ENCODE measurements around the gene ENTR1.

Gene ENTR1

GRCh38 chr9:136389396-136389795 is 21.0 kb downstream of the ENTR1 start:
- no peak for DNase-seq
- Histone ChIP-seq H3K9me3 (ENCODE audit: severe bottlenecking) (no peaks in the 10 kb centered on the region), H3K36me3 (peaks cover 85% of the 10 kb centered on the region), H3K4me3 (ENCODE audit: low read depth, low read length) (no peak overlapping the region), H3K27me3 (ENCODE audit: insufficient read depth, low read depth, severe bottlenecking) (no peaks in the 10 kb centered on the region), H3K27ac (no peak overlapping the region)
- no peak for TF ChIP-seq CTCF (IDR thresholded peaks at IDR 0.05; ENCODE audit: low read depth, low read length)

- TF ChIP-seq CTCF (IDR thresholded peaks at IDR 0.05; ENCODE audit: low read depth, low read length) = no peak
- no peak for DNase-seq
- Histone ChIP-seq H3K27me3 (ENCODE audit: insufficient read depth, low read depth, severe bottlenecking) (no peaks in the 10 kb centered on the region), H3K27ac (no peak overlapping the region), H3K4me3 (ENCODE audit: low read depth, low read length) (no peak overlapping the region), H3K36me3 (peaks cover 84% of the 10 kb centered on the region), H3K9me3 (ENCODE audit: severe bottlenecking) (no peaks in the 10 kb centered on the region)
Observed at GRCh38 chr9:136387217-136387616, 23.2 kb downstream of the ENTR1 start.

- H3K27ac ChIP-seq = no peak overlapping the region
- TF ChIP-seq CTCF (IDR thresholded peaks at IDR 0.05; ENCODE audit: low read depth, low read length) = no peak
- H3K4me3 ChIP-seq (ENCODE audit: low read depth, low read length) = no peak overlapping the region
- DNase-seq = no peak
- no peaks in the 10 kb centered on the region for H3K27me3 ChIP-seq (ENCODE audit: insufficient read depth, low read depth, severe bottlenecking)
- no peaks in the 10 kb centered on the region for H3K9me3 ChIP-seq (ENCODE audit: severe bottlenecking)
- peaks cover 81% of the 10 kb centered on the region for H3K36me3 ChIP-seq
Observed at GRCh38 chr9:136386018-136386417, 24.4 kb downstream of the ENTR1 start.

- Histone ChIP-seq H3K9me3 (ENCODE audit: severe bottlenecking) (no peaks in the 10 kb centered on the region), H3K27me3 (ENCODE audit: insufficient read depth, low read depth, severe bottlenecking) (no peaks in the 10 kb centered on the region), H3K4me3 (ENCODE audit: low read depth, low read length) (no peak overlapping the region), H3K27ac (no peak overlapping the region), H3K36me3 (peaks cover 84% of the 10 kb centered on the region)
- no peak for TF ChIP-seq CTCF (IDR thresholded peaks at IDR 0.05; ENCODE audit: low read depth, low read length)
- DNase-seq = no peak
Observed at GRCh38 chr9:136385015-136385414, 25.4 kb downstream of the ENTR1 start.

- no peaks in the 10 kb centered on the region for H3K9me3 ChIP-seq (ENCODE audit: severe bottlenecking)
- peaks cover 83% of the 10 kb centered on the region for H3K36me3 ChIP-seq
- no peak for DNase-seq
- H3K4me3 ChIP-seq (ENCODE audit: low read depth, low read length) = no peak overlapping the region
- no peaks in the 10 kb centered on the region for H3K27me3 ChIP-seq (ENCODE audit: insufficient read depth, low read depth, severe bottlenecking)
- H3K27ac ChIP-seq = no peak overlapping the region
- TF ChIP-seq CTCF (IDR thresholded peaks at IDR 0.05; ENCODE audit: low read depth, low read length) = no peak
Observed at GRCh38 chr9:136383436-136383835, 27.0 kb downstream of the ENTR1 start.

GRCh38 chr9:136381966-136382513 is 28.4 kb downstream of the ENTR1 start:
- no peak for DNase-seq
- Histone ChIP-seq H3K9me3 (ENCODE audit: severe bottlenecking) (no peaks in the 10 kb centered on the region), H3K27me3 (ENCODE audit: insufficient read depth, low read depth, severe bottlenecking) (no peaks in the 10 kb centered on the region), H3K27ac (no peak overlapping the region), H3K36me3 (peaks cover 76% of the 10 kb centered on the region), H3K4me3 (ENCODE audit: low read depth, low read length) (no peak overlapping the region)
- TF ChIP-seq CTCF (IDR thresholded peaks at IDR 0.05; ENCODE audit: low read depth, low read length) = no peak

Data from WERI-Rb-1 (cell line).